OCI-LY7 (cell line): Measurements from ENCODE around the gene FBXW7. TPM values are rescaled to one million over a fixed set of nuclear protein-coding genes. Genes with fewer than 3 reads are reported as not detected.

ENCODE experiments used
- BruUV-seq: library from RNA; stranded (reverse); fragments of 400-500 nt; replicated peaks from 2 replicates; lab custom pipeline; 2021; lab: Mats Ljungman, UMichigan
- CTCF ChIA-PET: fragments of 300-600 bp; sonication (Branson Sonifier 250); formaldehyde crosslinking; loops from one replicate; lab custom pipeline; 2022; ENCODE audit warnings: antibody characterized with exemption; ENCODE audit not compliant: unreplicated experiment; lab: Charles Lee
- POLR2A ChIA-PET: fragments of 300-600 bp; sonication (Branson Sonifier 250); formaldehyde crosslinking; loops from one replicate; lab custom pipeline; 2022; ENCODE audit warnings: antibody characterized with exemption; lab: Charles Lee
- DNase-seq: peaks from one replicate; pipeline ENCODE4 v3.0.0-alpha.2; 2015; ENCODE audit warnings: low spot score
- H2AFZ ChIP-seq: fragments of 200-600 bp; sonication (generic), shearing (Covaris generic); 2 replicates; pipeline ENCODE4 v1.6.1; 2014; ENCODE audit warnings: mild to moderate bottlenecking, antibody characterized with exemption, low read length, moderate library complexity
- H3K27ac ChIP-seq: fragments of 200-600 bp; sonication (generic); 2 replicates; pipeline ENCODE4 v1.5.1; 2014; ENCODE audit warnings: mixed run types, low read depth, mild to moderate bottlenecking, moderate library complexity, low read length, inconsistent platforms; ENCODE audit not compliant: poor library complexity, severe bottlenecking
- H3K36me3 ChIP-seq: fragments of 200-600 bp; sonication (generic); 2 replicates; pipeline ENCODE4 v1.6.1; 2014; ENCODE audit warnings: mild to moderate bottlenecking, antibody characterized with exemption, low read length, moderate library complexity, mixed read lengths; ENCODE audit not compliant: insufficient read depth
- H3K4me1 ChIP-seq: fragments of 200-600 bp; sonication (generic); 2 replicates; pipeline ENCODE4 v1.5.1; 2014; ENCODE audit warnings: mild to moderate bottlenecking, low read length; ENCODE audit not compliant: insufficient read depth, poor library complexity, severe bottlenecking
- H3K4me2 ChIP-seq: fragments of 200-600 bp; sonication (generic); 2 replicates; pipeline ENCODE4 v1.6.1; 2014; ENCODE audit warnings: mild to moderate bottlenecking, low read length
- H3K4me3 ChIP-seq: fragments of 200-600 bp; sonication (generic); 2 replicates; pipeline ENCODE4 v1.5.1; 2014; ENCODE audit warnings: mild to moderate bottlenecking, low read depth, low read length; ENCODE audit not compliant: poor library complexity, severe bottlenecking
- H3K79me2 ChIP-seq: fragments of 200-600 bp; sonication (generic); 2 replicates; pipeline ENCODE4 v1.6.1; 2016; ENCODE audit warnings: low read depth, mild to moderate bottlenecking, low read length, moderate library complexity, mixed read lengths; ENCODE audit not compliant: insufficient read depth
- H3K9me2 ChIP-seq: fragments of 200-600 bp; sonication (generic); 2 replicates; pipeline ENCODE4 v1.6.1; 2016; ENCODE audit warnings: mild to moderate bottlenecking, low read length, mixed read lengths; ENCODE audit not compliant: insufficient read depth
- H3K9me3 ChIP-seq: fragments of 200-600 bp; sonication (generic); 2 replicates; pipeline ENCODE4 v1.6.1; 2014; ENCODE audit warnings: mild to moderate bottlenecking, mixed run types, low read length, mixed read lengths
- H4K20me1 ChIP-seq: fragments of 200-600 bp; sonication (generic); 2 replicates; pipeline ENCODE4 v1.6.1; 2014; ENCODE audit warnings: mild to moderate bottlenecking, antibody characterized with exemption, low read length, moderate library complexity, mixed read lengths; ENCODE audit not compliant: insufficient read depth
- CTCF ChIP-seq: fragments of 200-600 bp; sonication (generic); conservative IDR thresholded peaks from 2 replicates; pipeline ENCODE4 v1.5.1; 2014; ENCODE audit warnings: mild to moderate bottlenecking, antibody characterized with exemption, low read length, moderate library complexity, mixed read lengths
- EZH2phosphoT487 ChIP-seq: fragments of 200-600 bp; sonication (generic); IDR thresholded peaks from 2 replicates; pipeline ENCODE4 v1.6.1; 2018; ENCODE audit warnings: low read depth, borderline replicate concordance, mild to moderate bottlenecking, mixed run types, antibody characterized with exemption, low read length, moderate library complexity, mixed read lengths
- intact Hi-C: fragments of 100-400 bp; cut with micrococcal nuclease; formaldehyde crosslinking; loops from one replicate; pipeline ENCODE4 v1.10.0; 2022; ENCODE audit not compliant: unreplicated experiment
- total RNA-seq, 2 experiments: library from RNA; depleted of rRNA in 1 of 2; stranded (reverse); fragments of >200 nt in 1 of 2; shearing (Covaris generic) in 1 of 2; gene quantifications; 2 replicates each; pipeline ENCODE4 v1.2.3, GENCODE V29; 2014 to 2022

The FBXW7 gene
- total RNA-seq, 2 experiments from 2014 or later, result 58.8 to 102 TPM

GRCh38 chr4:152540293-152540674 is 4.4 kb upstream of the FBXW7 start:
- DNase-seq, result no peak
- Histone ChIP-seq H3K9me3 (peaks cover 19% of the 10 kb centered on the region; the same call in 1 of the 2 replicates), H4K20me1 (no peaks in the 10 kb centered on the region), H3K36me3 (peaks cover 30% of the 10 kb centered on the region), H3K4me1 (peaks cover 19% of the 10 kb centered on the region), H2AFZ (no peak overlapping the region), H3K4me2 (no peak overlapping the region), H3K79me2 (peaks cover 38% of the 10 kb centered on the region), H3K4me3 (no peak overlapping the region), H3K27ac (no peak overlapping the region), H3K9me2 (no peaks in the 10 kb centered on the region)
- CTCF ChIA-PET, result no interaction called here
- POLR2A ChIA-PET, result interaction anchor here (1.2 to 6.7 kb wide), 3 partner anchors 12 to 19 kb away, joined by 3 to 91 read pairs (median 5); no protein-coding TSS in a partner anchor
- intact Hi-C loops, result no loop called here
- BruUV-seq, result no TSS peak
- TF ChIP-seq EZH2phosphoT487 (no peak), CTCF (no peak)

- BruUV-seq, result no TSS peak
- no peak overlapping the region for H3K4me3 ChIP-seq
Measured at GRCh38 chr4:152539556-152540292, 3.8 kb upstream of the FBXW7 start.

More at GRCh38 chr4:152539556-152540292, 3.8 kb upstream of the FBXW7 start:
- peak; percentile 57 for DNase-seq
- Histone ChIP-seq H3K4me2 (no peak overlapping the region), H3K9me3 (peaks cover 19% of the 10 kb centered on the region; the same call in 1 of the 2 replicates), H2AFZ (no peak overlapping the region), H4K20me1 (peaks cover under 1% of the 10 kb centered on the region; the same call in 1 of the 2 replicates), H3K79me2 (peaks cover 43% of the 10 kb centered on the region), H3K27ac (no peak overlapping the region), H3K4me1 (peaks cover 19% of the 10 kb centered on the region), H3K36me3 (peaks cover 30% of the 10 kb centered on the region), H3K9me2 (no peaks in the 10 kb centered on the region)
- no peak for TF ChIP-seq EZH2phosphoT487
- TF ChIP-seq CTCF, result no peak
- ChIA-PET CTCF (interaction anchor here (0.7 kb wide), 1 partner anchor 12 kb away, joined by 5 read pairs; no protein-coding TSS in a partner anchor), POLR2A (interaction anchor here (1.2 to 6.7 kb wide), 3 partner anchors 13 to 19 kb away, joined by 3 to 91 read pairs (median 5); no protein-coding TSS in a partner anchor)
- intact Hi-C loops, result no loop called here
